ENCODE measurements around the gene TMEM126A.
"Not testable (repeated sequence)": the region's sequence is repeated elsewhere in the genome, so short reads cannot be mapped to it uniquely, and the experiment has no call there.

TMEM126A gene

DNA sequence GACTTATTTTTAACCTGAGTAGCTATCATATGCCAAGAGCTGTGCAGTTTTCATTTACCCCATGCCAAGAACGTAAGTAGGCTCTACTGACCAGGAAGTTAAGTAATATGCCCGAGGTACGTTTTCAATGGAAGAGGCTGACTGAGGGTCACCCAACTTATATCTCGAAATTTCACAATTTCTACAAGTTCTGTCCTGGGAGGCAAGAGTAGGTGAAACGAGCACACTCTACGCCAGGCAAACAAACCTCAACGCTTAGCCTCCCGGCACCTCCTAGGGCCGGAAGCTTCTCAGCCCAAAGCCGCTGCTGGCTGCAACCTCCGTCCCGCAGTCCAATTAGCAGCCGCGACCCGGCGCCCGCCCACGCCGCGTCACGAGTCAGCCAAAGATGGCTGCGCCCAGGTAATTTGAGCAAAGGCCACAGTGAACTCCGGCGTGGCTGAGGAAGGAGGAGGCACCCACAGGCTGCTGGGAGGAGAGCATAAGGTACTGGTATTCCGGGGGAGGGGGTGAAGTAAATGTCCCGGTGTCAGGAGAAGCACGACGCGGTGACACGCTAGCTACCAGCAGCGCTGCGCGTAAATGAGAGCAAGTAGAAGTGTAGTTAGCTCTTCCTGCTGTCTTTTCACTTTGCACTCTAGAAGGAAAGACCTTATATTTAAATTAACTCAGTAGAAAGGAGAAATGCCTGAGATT is at the start of gene TMEM126A:
TMEM126A (plus strand) TSS at position 364 of the 696 bp plus-strand sequence. CDS start 2,289 bp downstream, outside the sequence.
- DNase-seq: peak; percentile 83

DNA sequence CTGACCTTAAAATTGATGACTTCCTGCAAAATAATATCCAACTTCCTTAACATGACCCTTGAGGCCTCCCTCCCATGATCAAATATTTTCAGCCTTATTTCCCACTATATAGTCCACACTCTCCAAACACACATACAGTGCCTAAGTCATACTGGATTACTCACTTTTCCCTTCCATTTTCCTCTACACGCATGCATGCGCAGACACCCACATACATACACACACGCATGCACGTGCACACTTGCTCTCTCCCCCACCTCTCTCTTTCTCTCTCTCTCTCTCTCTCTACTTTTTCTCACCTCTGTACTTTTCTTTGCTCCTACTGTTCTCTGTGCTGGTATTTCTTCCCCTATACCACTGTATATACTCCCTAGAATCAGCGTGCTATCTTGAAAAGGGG is 48.7 kb upstream of the TMEM126A start:
- no peak for DNase-seq

DNA sequence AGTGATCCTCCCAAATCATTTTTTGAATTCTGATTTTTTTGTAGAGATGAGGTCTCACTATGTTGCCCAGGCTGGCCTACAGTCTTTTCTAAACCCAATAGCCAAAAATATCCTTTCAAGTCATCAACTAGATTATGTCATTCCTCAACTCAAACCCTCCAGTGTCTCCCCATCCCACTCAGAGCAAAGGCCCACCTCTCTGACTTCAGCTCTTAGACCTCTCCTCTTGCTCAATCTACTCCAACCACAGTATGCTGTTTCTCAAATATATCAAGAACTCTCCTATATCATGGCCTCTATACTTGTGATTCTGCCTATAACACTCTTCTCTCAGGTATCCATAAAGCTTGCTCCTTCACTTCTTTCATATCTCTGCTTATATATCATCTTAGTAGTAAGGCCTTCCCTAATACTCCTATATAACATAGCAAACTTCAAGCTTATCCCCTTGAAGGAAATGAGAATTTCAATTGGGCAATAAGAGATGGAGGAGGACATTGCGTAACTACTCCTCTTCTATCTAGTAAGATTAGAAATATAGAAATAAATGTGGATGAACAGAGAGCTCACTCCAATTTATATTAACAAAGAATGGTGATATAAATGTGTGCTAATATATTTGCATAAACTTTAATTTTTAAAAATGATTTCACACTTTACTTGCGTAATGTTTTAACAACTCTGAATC is 45.1 kb upstream of the TMEM126A start:
- DNase-seq: no peak

DNA sequence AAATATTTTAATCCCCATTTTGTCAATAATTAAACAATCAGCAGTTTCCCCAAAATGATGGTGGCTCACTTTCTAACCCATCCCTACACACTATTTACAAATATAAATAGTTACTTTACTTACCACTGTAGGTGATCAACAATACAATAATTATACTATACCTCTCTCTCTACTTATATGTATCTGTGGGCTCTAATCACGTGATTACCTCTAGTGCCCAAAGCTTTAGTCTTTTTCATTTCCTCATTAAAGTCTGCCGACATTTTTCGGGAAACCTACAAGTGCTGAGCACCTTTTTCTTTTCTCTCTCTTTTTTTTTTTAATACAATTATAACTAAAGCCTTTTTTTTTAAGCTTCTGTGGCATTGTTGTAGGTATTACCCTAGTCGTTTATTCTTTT is 44.5 kb upstream of the TMEM126A start:
- DNase-seq: no peak

DNA sequence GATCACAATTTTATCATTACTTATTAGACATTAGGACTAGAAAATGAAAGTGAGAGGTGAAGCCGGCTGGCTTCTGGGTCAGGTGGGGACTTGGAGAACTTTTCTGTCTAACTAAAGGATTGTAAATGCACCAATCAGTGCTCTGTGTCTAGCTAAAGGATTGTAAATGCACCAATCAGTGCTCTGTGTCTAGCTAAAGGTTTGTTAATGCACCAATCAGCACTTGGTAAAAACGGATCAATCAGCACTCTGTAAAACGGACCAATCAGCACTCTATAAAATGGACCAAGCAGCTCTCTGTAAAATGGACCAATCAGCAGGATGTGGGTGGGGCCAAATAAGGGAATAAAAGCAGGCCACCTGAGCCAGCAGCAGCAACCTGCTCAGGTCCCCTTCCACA is 41.5 kb upstream of the TMEM126A start:
- DNase-seq: not testable (repeated sequence)

DNA sequence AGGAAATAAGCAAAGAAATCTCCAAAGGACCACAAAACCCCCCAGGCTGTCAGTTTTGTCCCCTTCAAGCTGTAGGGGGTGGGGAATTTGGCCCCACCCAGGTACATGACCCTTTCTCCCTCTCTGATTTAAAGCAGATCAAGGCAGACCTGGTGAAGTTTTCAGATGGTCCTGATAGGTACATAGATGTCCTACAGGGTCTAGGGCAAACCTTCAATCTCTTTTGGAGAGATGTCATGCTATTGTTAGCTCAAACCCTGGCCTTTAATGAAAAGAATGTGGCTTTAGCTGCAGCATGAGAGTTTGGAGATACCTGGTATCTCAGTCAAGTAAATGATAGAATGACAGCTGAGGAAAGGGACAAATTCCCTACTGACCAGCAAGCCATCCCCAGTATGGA is 39.1 kb upstream of the TMEM126A start:
- DNase-seq: not testable (repeated sequence)

DNA sequence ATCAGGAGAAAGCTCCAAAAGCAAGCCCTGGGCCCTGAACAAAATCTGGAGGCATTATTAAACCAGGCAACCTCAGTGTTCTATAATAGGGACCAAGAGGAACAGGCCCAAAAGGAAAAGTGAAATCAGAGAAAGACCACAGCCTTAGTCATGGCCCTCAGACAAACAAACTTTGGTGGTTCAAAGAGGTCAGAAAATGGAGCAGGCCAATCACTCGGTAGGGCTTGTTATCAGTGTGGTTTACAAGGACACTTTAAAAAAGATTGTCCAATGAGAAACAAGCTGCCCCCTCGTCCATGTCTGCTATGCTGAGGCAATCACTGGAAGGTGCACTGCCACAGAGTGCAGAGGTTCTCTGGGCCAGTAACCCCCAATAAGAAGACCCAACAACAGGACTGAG is 38.5 kb upstream of the TMEM126A start:
- not testable (repeated sequence) for DNase-seq

DNA sequence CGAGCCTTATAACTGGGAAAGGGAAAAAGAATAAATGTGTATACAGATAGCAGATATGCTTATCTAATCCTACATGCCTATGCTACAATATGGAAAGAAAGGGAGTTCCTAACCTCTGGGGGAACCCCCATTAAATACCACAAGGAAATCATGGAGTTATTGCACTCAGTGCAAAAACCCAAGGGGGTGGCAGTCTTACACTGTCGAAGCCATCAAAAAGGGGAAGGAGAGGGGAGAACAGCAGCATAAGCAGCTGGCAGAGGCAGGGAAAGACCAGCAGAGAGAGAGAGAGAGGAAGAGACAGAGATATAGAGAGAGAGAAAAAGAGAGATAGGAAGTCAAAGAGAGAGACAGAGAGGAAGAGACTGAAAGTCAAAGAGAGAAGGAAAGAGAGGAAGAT is 36.1 kb upstream of the TMEM126A start:
- not testable (repeated sequence) for DNase-seq

DNA sequence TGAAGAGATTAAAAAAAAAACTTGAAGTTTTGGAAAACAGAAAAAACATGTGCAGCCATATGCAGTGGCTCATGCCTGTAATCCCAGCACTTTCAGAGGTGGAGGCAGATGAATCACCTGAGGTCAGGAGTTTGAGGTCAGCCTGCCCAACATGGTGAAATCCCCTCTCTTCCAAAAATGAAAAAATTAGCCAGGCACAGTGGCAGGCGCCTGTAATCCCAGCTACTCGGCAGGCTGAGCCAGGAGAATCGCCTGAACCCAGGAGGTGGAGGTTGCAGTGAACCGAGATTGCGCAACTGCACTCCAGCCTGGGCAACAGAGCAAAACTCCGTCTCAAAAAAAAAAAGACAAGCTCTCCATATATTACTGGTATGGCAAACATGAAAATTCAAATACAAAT is 28.3 kb upstream of the TMEM126A start:
- no peak for DNase-seq

DNA sequence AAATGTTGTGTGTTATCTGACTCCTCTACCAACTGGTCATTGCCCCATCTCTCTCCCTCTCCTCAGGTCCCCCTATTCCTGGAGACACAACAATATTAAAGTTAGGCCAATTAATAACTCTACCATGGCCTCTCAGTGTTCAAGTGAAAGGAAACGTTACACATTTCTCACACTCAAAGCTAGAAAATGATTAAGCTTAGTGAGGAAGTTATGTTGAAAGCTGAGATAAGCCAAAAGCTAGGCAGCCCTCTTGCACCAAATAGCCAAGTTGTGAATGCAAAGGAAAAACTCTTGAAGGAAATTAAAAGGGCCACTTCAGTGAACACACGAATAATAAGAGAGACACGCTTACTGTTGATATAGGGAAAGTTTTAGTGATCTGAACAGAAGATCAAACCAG is 27.5 kb upstream of the TMEM126A start:
- no peak for DNase-seq

DNA sequence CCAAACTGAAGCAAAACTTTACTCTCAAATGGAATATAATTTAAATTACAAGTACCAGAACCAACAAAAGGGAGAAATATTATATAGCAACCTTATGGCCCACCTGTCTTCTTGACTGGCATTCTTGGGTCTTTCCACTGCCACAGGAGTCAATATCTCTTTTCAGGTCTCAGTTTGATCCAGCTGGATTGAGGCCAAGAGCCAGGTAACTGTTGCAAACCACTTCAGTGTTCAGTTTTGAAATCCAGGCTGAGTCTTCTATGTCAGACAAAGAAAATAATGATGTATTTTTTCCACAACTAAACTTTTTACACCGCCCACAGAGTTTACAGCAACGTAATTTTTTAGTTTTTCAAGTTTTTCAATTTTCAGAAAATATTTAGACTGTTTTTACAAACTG is 21.3 kb upstream of the TMEM126A start:
- no peak for DNase-seq

DNA sequence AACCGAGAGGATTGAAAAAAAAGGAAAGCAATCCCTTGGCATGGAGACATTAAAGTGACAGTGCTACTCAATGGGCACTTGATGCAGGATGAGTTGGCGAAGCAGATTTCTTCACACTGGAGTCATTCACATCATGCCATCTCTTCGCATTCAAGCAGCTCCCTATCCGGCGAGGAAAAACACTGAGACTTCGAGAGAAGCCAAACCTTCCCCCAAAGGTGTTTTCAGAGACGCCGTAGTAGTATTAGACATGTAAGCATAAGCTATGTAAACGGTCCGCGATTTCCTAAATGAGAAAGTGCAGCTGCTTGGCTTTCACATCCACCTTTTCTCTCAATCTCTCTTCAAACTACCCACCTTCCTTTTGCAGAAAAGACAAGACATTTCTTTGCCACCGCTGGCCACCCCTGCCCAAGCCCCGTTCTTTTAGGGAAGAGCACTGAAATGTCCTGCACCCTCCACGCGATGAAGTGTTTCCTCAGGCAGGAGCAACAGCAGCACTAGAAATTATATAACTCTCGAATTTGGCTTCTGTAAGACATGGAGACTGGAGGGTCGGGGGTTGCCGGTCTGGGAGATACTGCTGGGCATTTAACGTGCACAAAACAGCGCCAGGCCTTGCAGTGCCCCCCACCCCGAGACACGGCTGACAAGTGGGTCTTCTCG is 20.3 kb upstream of the TMEM126A start, which contains the start of gene DLG2:
DLG2 (minus strand) TSS at position 13 of the 666 bp plus-strand sequence.
- DNase-seq: no peak

DNA sequence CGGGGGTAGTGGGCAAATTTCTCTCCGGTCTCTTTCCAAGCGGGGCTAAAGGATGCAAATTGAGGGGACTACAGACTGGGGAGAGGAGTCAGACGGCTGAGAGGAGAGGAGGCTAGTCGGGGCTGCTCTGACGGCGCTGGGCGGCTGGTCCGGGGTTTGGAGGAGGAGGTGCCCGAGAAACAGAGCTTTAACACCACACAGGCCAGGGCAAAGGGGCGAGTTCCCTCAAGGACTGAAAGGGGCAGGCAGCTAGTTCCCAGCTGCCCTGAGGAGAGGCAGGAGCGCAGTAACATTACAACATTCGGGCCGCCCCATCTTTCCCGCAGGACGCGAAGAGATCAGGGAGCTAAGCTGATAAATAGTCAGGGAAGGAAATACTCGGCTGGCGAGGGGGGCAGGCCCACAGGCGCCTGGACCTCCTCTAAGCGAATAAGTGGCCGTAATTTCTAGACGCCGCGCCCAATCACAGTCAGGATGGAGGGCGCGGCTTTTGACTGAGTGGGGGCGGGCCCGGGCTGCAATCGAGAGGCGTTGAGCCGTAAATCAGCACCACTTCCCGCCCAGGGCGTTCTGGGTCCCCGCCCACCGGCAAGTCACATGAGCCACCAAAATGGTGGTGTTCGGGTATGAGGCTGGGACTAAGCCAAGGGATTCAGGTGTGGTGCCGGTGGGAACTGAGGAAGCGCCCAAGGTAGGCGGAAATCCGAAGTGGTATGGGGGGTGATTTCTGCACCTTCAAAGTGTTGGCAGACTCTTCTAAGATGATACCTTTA is 19.6 kb upstream of the TMEM126A start, which contains the start of gene TMEM126B:
TMEM126B (plus strand) TSS at position 596 of the 773 bp plus-strand sequence; CDS start at position 611, 15 bp downstream.
- peak; percentile 97 for DNase-seq

DNA sequence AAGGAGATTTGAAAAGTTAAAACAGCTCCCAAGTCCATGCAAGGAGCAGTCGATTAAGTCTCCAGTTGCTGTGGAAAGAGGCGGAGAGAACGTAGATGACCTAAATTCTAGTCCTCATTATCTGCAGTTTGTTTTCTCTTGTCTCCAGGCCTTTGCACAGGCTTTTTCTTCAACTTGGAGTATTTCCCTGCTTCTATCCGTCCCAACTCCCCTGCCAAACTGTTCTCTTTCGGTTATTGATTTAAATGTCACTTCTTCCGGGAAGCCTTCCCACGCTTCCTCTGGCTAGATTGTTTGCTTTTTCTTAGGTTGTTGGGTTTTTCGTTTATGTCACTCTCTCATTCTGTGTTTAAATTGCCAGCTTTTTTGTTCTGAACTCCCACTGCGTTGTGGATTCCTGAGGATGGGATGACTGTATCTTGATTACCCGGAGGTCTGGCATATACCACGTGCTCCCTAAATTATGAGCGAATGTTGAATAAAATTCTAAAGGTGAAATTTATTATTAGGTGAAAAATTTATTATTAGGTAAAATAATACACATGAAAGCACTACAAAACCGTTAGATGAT is 18.9 kb upstream of the TMEM126A start:
- DNase-seq: no peak

DNA sequence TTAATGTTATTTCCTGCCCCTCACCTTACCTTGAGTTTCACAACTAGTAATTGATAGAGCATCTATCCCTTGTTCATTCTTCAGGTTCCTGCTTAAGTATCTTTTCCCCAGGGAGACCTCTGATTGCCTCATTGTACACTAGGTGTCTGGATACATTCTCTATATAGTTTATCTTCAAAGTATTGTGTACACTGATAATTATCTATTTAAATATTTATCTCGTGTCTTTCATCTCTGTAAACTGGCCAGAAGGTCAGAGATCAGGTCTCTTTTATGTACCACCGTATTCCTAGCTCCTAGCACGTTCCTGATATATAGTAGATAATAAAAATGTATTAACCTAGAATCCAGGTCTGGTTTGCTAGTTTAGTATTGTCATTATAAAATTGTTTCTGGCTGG is 13.0 kb upstream of the TMEM126A start:
- DNase-seq: no peak

DNA sequence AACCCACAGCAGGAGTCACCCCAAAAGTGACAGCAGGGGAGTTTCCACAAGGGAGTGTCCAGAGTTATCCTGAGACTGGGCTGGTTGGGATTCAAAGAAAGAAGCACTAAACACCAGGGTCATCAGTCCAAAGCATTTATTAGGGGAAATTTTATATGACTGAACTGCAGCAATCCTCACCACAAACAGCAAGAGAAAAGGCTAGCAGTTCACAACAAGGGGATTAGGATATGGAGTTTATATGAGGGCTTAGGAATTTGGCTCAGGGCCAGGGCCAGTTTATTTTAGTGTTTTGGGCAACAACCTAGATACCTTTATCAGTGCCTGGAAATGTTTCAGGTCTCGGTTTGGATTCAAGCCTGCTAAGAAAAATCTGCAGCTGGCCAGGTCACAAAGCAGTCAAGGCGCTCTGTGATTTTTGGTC is 4.6 kb upstream of the TMEM126A start:
- no peak for DNase-seq

DNA sequence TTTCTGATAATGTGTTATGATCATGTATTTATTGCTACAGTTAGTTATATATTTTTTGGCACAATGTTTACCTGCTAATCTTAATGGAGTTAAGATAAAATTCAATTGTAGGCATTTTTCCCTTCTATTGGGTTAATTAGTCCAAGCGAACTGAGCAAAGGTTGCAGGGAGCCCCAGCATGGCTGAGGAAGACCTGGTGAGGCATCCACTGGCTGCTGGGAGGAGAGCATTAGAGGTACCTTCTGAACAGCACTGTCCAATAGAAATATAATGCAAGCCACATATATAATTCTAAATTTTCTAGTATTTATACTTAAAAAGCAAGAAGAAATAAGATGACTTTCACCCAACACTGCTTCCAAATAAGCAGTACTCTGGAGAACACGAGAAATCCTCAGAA is 689 bp upstream of the TMEM126A start:
- DNase-seq: no peak

DNA sequence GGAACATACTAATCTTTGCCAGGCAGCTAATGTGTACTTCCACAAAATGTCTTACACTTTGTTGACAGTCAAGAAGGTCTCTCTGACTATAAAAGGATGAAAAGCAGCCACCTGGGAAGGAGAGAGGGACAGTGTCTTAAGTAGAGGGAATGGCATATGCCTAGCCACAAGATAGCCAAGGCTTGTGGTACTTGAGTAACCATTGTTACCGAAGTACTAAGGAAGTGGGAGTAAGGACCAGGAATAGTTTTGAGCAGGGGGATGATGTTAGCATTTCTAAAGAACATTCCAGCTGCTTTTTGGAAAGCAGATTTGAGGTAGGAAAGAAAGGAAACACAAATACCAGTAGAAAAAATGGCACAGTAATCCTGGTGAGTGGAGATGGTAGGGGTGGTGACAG is 3.4 kb downstream of the TMEM126A start:
- DNase-seq: no peak

DNA sequence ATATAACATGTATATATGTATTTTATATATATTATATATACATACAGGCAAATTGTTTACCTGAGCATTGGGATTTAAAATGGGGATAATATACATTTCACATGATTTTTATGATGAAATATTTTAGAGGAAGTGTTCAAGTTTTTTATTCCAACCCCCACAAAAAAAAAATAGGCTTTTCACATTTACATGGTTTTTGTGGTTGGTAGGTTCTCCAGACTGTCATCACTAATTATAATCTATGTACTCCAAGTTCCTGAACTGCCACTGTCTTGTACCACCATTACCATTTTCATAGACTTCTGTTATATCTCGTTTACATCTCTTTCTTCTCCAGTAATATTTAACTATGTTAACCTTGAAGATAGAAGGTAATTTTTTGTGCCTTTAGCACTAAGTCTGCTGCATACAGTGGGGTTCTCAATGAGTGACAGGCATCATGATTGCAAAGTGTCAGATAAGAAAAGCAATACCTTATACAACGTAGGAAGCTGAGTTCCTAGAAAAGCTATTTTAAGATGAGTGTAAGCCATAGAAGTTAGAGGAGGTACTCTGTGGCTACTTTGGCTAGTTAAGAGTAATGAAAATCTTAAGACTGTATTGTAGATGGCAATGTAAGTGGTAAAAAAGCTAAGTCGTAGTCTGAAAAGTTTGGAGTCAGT is 5.2 kb downstream of the TMEM126A start:
- DNase-seq: no peak

DNA sequence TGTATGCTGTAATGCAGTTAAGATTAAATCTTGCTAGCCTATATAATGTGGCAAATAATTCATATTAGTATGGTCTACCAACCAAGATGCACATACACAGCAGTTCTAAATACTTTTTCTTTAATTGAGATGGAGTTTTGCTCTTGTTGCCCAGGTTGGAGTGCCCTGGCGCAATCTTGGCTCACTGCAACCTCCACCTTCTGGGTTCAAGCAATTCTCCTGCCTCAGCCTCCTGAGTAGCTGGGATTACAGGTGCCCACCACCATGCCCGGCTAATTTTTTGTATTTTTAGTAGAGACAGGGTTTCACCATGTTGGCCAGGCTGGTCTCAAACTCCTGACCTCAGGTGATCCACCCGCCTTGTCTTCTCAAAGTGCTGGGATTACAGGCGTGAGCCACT is 6.6 kb downstream of the TMEM126A start:
- DNase-seq: not testable (repeated sequence)

DNA sequence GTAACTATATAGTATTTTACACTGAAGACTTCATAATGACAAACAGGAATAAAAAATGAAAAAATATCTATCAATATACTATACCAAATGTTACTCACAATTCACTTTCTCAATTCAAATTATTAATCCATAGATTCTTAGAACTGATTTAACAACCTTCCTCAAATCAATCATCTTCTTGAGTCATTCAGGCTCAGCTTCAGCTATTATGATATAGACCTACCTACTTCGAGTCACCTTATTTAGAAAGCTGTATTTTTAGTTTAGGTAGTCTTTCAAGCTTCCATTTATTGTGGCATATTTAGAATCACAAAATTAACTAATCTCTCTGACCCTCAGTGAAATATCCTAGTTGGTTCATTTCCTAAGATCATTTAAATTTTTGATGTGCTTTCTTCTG is 9.0 kb downstream of the TMEM126A start:
- no peak for DNase-seq

DNA sequence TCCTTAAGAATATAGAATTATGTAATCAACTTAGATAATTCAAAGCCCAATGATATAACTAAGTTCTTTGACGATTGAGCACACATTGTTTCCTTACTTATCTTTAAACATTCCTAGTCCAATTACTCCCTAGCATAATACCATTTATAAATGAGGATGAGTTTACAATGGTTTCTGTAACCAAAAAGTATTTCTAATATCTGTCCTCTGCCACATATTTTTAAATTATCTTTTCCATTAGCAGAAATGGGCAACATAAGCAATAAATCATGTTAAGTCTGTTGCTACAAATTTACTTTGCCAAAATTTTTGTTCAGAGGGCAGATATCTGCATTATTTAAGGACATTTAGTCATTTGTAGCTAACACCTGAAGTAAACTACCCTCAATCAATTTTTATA is 10.4 kb downstream of the TMEM126A start:
- no peak for DNase-seq
